ENCODE data around the gene CLASP1. TPM values are rescaled to one million over a fixed set of nuclear protein-coding genes. Genes with fewer than 3 reads are reported as not detected.
"Not testable (repeated sequence)": the region's sequence is repeated elsewhere in the genome, so short reads cannot be mapped to it uniquely, and the experiment has no call there.

CLASP1 gene
- total and polyA plus RNA-seq, 2 donors: 11.6 to 18.4 TPM

DNA sequence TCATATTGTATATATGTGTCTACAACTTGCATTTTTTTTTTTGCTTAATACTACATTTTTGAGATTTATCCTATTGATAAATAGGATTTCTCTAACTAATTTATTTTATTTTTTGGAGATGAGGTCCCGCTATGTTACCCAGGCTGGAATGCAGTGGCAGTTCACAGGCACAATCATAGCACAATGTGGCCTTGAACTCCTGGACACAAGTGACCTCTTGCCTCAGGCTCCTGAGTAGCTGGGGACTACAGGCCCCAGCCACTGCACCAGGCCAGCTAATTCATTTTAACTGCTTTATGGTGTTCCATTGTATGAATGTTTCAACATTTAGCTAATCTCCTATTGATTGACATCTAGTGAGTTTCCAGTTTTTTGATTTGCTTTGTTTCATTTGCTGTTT, 16.8 kb upstream of the CLASP1 start:
- Histone ChIP-seq H3K4me1 (ENCODE audit: control insufficient read depth in 2 of 2, insufficient read depth in 2 of 2, low read length in 2 of 2) (peaks cover 2 to 9% of the 10 kb centered on the region in 2 donors), H3K27ac (ENCODE audit: low read depth in 1 of 2, low read length in 1 of 2) (no peak overlapping the region), H3K4me3 (ENCODE audit: low read length in 2 of 2) (no peak overlapping the region), H3K27me3 (ENCODE audit: control insufficient read depth in 2 of 2, insufficient read depth in 1 of 2, low read length in 1 of 2) (no peaks in the 10 kb centered on the region), H3K36me3 (ENCODE audit: control insufficient read depth in 2 of 2, insufficient read depth in 2 of 2, low read length in 1 of 2) (peaks cover 0 to 6% of the 10 kb centered on the region in 2 donors), H3K9me3 (ENCODE audit: control insufficient read depth in 2 of 2, insufficient read depth in 1 of 2, low read length in 1 of 2) (peaks cover 2 to 21% of the 10 kb centered on the region in 2 donors)
- 98% methylated on average over 1 of the region's 1 CpG for WGBS
- DNase-seq (ENCODE audit: low read depth in 6 of 9, low spot score in 9 of 9): no peak

- no peak overlapping the region for H3K4me3 ChIP-seq (ENCODE audit: low read length in 2 of 2)
- H3K9me3 ChIP-seq (ENCODE audit: control insufficient read depth in 2 of 2, insufficient read depth in 1 of 2, low read length in 1 of 2): peaks cover 2 to 16% of the 10 kb centered on the region in 2 donors
- DNase-seq (ENCODE audit: low read depth in 6 of 9, low spot score in 9 of 9): no peak
- WGBS: 93% methylated on average over 3 of the region's 3 CpGs
- no peaks in the 10 kb centered on the region for H3K27me3 ChIP-seq (ENCODE audit: control insufficient read depth in 2 of 2, insufficient read depth in 1 of 2, low read length in 1 of 2)
- peaks cover 0 to 6% of the 10 kb centered on the region in 2 donors for H3K36me3 ChIP-seq (ENCODE audit: control insufficient read depth in 2 of 2, insufficient read depth in 2 of 2, low read length in 1 of 2)
- no peak overlapping the region for H3K27ac ChIP-seq (ENCODE audit: low read depth in 1 of 2, low read length in 1 of 2)
- peaks cover 2 to 9% of the 10 kb centered on the region in 2 donors for H3K4me1 ChIP-seq (ENCODE audit: control insufficient read depth in 2 of 2, insufficient read depth in 2 of 2, low read length in 2 of 2)
These were observed 16.2 kb upstream of the CLASP1 start for GRCh38 chr2:121665504-121665903.

DNA sequence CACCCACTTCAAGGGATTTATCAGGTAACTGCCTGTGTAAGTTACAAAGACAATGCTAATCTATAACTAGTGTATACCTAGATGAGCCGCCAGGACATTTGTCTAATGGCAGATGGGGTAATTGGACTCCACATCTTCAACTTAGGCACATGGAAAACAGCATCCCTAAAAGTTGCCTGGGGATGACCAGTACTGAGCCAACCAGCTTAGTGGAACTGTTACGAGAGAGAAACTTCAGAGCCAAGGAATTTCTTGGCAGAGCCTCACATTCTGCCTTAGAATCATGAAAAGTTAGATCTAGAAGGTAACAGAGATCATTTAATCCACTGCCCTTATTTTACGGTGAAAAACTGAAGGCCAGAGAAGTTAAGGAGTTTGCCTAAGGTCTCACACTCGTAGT, 15.5 kb upstream of the CLASP1 start:
- no peak overlapping the region for H3K4me3 ChIP-seq (ENCODE audit: low read length in 2 of 2)
- H3K9me3 ChIP-seq (ENCODE audit: control insufficient read depth in 2 of 2, insufficient read depth in 1 of 2, low read length in 1 of 2): peaks cover 1 to 10% of the 10 kb centered on the region in 2 donors
- 95% methylated on average over 4 of the region's 4 CpGs for WGBS
- no peak for DNase-seq (ENCODE audit: low read depth in 6 of 9, low spot score in 9 of 9)
- peaks cover 0 to 6% of the 10 kb centered on the region in 2 donors for H3K36me3 ChIP-seq (ENCODE audit: control insufficient read depth in 2 of 2, insufficient read depth in 2 of 2, low read length in 1 of 2)
- H3K4me1 ChIP-seq (ENCODE audit: control insufficient read depth in 2 of 2, insufficient read depth in 2 of 2, low read length in 2 of 2): peaks cover 2 to 9% of the 10 kb centered on the region in 2 donors
- H3K27ac ChIP-seq (ENCODE audit: low read depth in 1 of 2, low read length in 1 of 2): no peak overlapping the region
- H3K27me3 ChIP-seq (ENCODE audit: control insufficient read depth in 2 of 2, insufficient read depth in 1 of 2, low read length in 1 of 2): no peaks in the 10 kb centered on the region

- Histone ChIP-seq H3K27me3 (ENCODE audit: control insufficient read depth in 2 of 2, insufficient read depth in 1 of 2, low read length in 1 of 2) (no peaks in the 10 kb centered on the region), H3K9me3 (ENCODE audit: control insufficient read depth in 2 of 2, insufficient read depth in 1 of 2, low read length in 1 of 2) (peaks cover 0 to 4% of the 10 kb centered on the region in 2 donors), H3K36me3 (ENCODE audit: control insufficient read depth in 2 of 2, insufficient read depth in 2 of 2, low read length in 1 of 2) (peaks cover 0 to 7% of the 10 kb centered on the region in 2 donors), H3K4me3 (ENCODE audit: low read length in 2 of 2) (no peak overlapping the region), H3K4me1 (ENCODE audit: control insufficient read depth in 2 of 2, insufficient read depth in 2 of 2, low read length in 2 of 2) (peaks cover 2 to 9% of the 10 kb centered on the region in 2 donors), H3K27ac (ENCODE audit: low read depth in 1 of 2, low read length in 1 of 2) (no peak overlapping the region)
- no peak for DNase-seq (ENCODE audit: low read depth in 6 of 9, low spot score in 9 of 9)
- WGBS: 96% methylated on average over 4 of the region's 4 CpGs
These were observed 14.8 kb upstream of the CLASP1 start for GRCh38 chr2:121664086-121664485.

- Histone ChIP-seq H3K36me3 (ENCODE audit: control insufficient read depth in 2 of 2, insufficient read depth in 2 of 2, low read length in 1 of 2) (peaks cover 0 to 12% of the 10 kb centered on the region in 2 donors), H3K4me1 (ENCODE audit: control insufficient read depth in 2 of 2, insufficient read depth in 2 of 2, low read length in 2 of 2) (peaks cover 2 to 9% of the 10 kb centered on the region in 2 donors), H3K27ac (ENCODE audit: low read depth in 1 of 2, low read length in 1 of 2) (peak overlapping the region in 1 of 2 donors; percentile 92), H3K9me3 (ENCODE audit: control insufficient read depth in 2 of 2, insufficient read depth in 1 of 2, low read length in 1 of 2) (peaks cover 0 to 2% of the 10 kb centered on the region in 2 donors), H3K27me3 (ENCODE audit: control insufficient read depth in 2 of 2, insufficient read depth in 1 of 2, low read length in 1 of 2) (no peaks in the 10 kb centered on the region), H3K4me3 (ENCODE audit: low read length in 2 of 2) (no peak overlapping the region)
- 94% methylated on average over 3 of the region's 3 CpGs for WGBS
- no peak for DNase-seq (ENCODE audit: low read depth in 6 of 9, low spot score in 9 of 9)
These were observed 14.2 kb upstream of the CLASP1 start for GRCh38 chr2:121663434-121663833.

DNA sequence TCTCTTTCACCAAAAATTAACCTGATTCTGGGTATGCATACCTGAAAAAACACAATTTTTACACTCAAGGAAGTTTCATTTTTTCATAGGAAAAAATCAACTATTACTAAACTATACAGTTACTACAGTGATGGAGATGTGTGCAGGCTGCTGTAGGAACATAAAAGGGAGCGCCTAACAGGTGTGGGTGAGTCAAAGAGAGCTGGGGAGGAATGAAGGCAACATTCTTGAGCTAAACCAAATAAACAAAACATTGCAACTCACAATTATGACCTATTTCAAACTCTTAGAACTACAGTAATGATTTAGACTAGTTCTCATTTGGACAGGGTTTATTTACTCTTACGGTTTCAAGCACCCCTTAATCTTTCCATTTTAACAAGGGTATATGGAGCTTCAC, 13.4 kb upstream of the CLASP1 start:
- Histone ChIP-seq H3K4me3 (ENCODE audit: low read length in 2 of 2) (no peak overlapping the region), H3K9me3 (ENCODE audit: control insufficient read depth in 2 of 2, insufficient read depth in 1 of 2, low read length in 1 of 2) (no peaks in the 10 kb centered on the region), H3K27me3 (ENCODE audit: control insufficient read depth in 2 of 2, insufficient read depth in 1 of 2, low read length in 1 of 2) (no peaks in the 10 kb centered on the region), H3K27ac (ENCODE audit: low read depth in 1 of 2, low read length in 1 of 2) (peak overlapping the region in 1 of 2 donors; percentile 92), H3K4me1 (ENCODE audit: control insufficient read depth in 2 of 2, insufficient read depth in 2 of 2, low read length in 2 of 2) (peaks cover 2 to 9% of the 10 kb centered on the region in 2 donors), H3K36me3 (ENCODE audit: control insufficient read depth in 2 of 2, insufficient read depth in 2 of 2, low read length in 1 of 2) (peaks cover 0 to 12% of the 10 kb centered on the region in 2 donors)
- peak in 8 of 9 donors; percentile 15 to 72 (median 37) for DNase-seq (ENCODE audit: low read depth in 6 of 9, low spot score in 9 of 9)
- WGBS: 92% methylated on average over 2 of the region's 2 CpGs

GRCh38 chr2:121659933-121660332, 10.7 kb upstream of the CLASP1 start:
- no peaks in the 10 kb centered on the region for H3K27me3 ChIP-seq (ENCODE audit: control insufficient read depth in 2 of 2, insufficient read depth in 1 of 2, low read length in 1 of 2)
- no peak for DNase-seq (ENCODE audit: low read depth in 6 of 9, low spot score in 9 of 9)
- H3K9me3 ChIP-seq (ENCODE audit: control insufficient read depth in 2 of 2, insufficient read depth in 1 of 2, low read length in 1 of 2): no peaks in the 10 kb centered on the region
- no peak overlapping the region for H3K4me3 ChIP-seq (ENCODE audit: low read length in 2 of 2)
- peaks cover 2 to 9% of the 10 kb centered on the region in 2 donors for H3K4me1 ChIP-seq (ENCODE audit: control insufficient read depth in 2 of 2, insufficient read depth in 2 of 2, low read length in 2 of 2)
- H3K36me3 ChIP-seq (ENCODE audit: control insufficient read depth in 2 of 2, insufficient read depth in 2 of 2, low read length in 1 of 2): peaks cover 3 to 12% of the 10 kb centered on the region in 2 donors
- no peak overlapping the region for H3K27ac ChIP-seq (ENCODE audit: low read depth in 1 of 2, low read length in 1 of 2)
- 82% methylated on average over 6 of the region's 6 CpGs for WGBS

DNA sequence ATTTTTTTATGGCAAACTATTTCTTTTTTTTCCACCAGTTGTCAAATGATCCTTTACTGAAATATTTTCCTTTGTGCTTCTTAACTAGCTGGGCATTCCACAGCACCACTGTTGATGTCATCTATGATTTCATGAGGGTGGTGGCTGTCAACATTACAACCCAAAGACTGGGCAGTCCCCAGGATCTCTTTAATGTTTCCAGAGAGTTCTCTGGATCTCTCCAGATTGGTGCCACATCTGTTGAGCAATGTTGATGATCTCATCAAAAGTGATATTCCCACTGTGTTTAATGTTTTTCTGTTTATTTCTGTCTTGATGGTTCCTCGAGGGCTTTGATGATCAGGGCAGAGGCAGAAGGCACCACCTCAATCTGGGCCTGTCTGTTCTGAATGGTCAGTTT, 9.1 kb upstream of the CLASP1 start:
- DNase-seq (ENCODE audit: low read depth in 6 of 9, low spot score in 9 of 9); H3K9me3 ChIP-seq (ENCODE audit: control insufficient read depth in 2 of 2, insufficient read depth in 1 of 2, low read length in 1 of 2); H3K27me3 ChIP-seq (ENCODE audit: control insufficient read depth in 2 of 2, insufficient read depth in 1 of 2, low read length in 1 of 2); H3K4me1 ChIP-seq (ENCODE audit: control insufficient read depth in 2 of 2, insufficient read depth in 2 of 2, low read length in 2 of 2); H3K4me3 ChIP-seq (ENCODE audit: low read length in 2 of 2); H3K27ac ChIP-seq (ENCODE audit: low read depth in 1 of 2, low read length in 1 of 2): not testable (repeated sequence)
- H3K36me3 ChIP-seq (ENCODE audit: control insufficient read depth in 2 of 2, insufficient read depth in 2 of 2, low read length in 1 of 2): peaks cover 3 to 12% of the 10 kb centered on the region in 2 donors
- WGBS: 97% methylated on average over 1 of the region's 1 CpG

- H3K4me1 ChIP-seq (ENCODE audit: control insufficient read depth in 2 of 2, insufficient read depth in 2 of 2, low read length in 2 of 2): peaks cover 12 to 14% of the 10 kb centered on the region in 2 donors
- H3K4me3 ChIP-seq (ENCODE audit: low read length in 2 of 2): no peak overlapping the region
- peaks cover 0 to 3% of the 10 kb centered on the region in 2 donors for H3K36me3 ChIP-seq (ENCODE audit: control insufficient read depth in 2 of 2, insufficient read depth in 2 of 2, low read length in 1 of 2)
- peaks cover 0 to 4% of the 10 kb centered on the region in 2 donors for H3K9me3 ChIP-seq (ENCODE audit: control insufficient read depth in 2 of 2, insufficient read depth in 1 of 2, low read length in 1 of 2)
- H3K27ac ChIP-seq (ENCODE audit: low read depth in 1 of 2, low read length in 1 of 2): no peak overlapping the region
- no peak for DNase-seq (ENCODE audit: low read depth in 6 of 9, low spot score in 9 of 9)
- 100% methylated on average over 1 of the region's 1 CpG for WGBS
- H3K27me3 ChIP-seq (ENCODE audit: control insufficient read depth in 2 of 2, insufficient read depth in 1 of 2, low read length in 1 of 2): no peaks in the 10 kb centered on the region
These were observed 3.8 kb upstream of the CLASP1 start for GRCh38 chr2:121653035-121653434.

All from thymus (tissue), 11 donors.